ENCODE measurements around the gene RAB5B. TPM values are rescaled to one million over a fixed set of nuclear protein-coding genes. Genes with fewer than 3 reads are reported as not detected.

RAB5B gene
- polyA plus RNA-seq, 3 donors, result 44.0 to 63.0 (median 48.5) TPM

DNA sequence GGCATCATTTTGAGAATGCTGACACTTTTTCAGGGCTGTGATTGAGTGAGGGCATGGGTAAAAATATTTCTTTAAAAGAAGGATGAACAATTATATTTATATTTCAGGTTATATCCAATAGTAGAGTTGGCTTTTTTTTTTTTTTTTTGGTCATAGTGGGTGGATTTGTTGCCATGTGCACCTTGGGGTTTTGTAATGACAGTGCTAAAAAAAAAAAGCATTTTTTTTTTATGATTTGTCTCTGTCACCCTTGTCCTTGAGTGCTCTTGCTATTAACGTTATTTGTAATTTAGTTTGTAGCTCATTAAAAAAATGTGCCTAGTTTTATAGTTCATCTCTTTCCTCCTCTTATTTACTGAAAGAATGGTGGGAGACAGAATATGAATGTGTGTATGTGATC is 1.4 kb upstream of the RAB5B start:
- peak overlapping the region; percentile 62 to 98 (median 84) for H3K4me3 ChIP-seq (replicated peaks in 1 of 3; ENCODE audit: low read depth in 2 of 3, low read length in 3 of 3)
- no peak for DNase-seq
- no peak overlapping the region for H3K4me3 Mint-ChIP-seq
- intact Hi-C loops (cut with micrococcal nuclease), result loop anchor here in 1 of 2 donors (2.0 to 10.0 kb wide), 3 partner anchors 45 to 142 kb away; partner anchors contain the start of genes PYM1, RPL41 and ZC3H10
- H3K9ac ChIP-seq (ENCODE audit: insufficient read depth, low read length, poor library complexity, severe bottlenecking), result no peak overlapping the region
- H3K4me1 Mint-ChIP-seq, result peaks cover 21% of the 10 kb centered on the region
- peaks cover 0 to 2% (median 0%) of the 10 kb centered on the region in 3 donors for H3K27me3 Mint-ChIP-seq (ENCODE audit: low read depth in 3 of 3)
- H4K20me1 ChIP-seq (ENCODE audit: insufficient read depth, low read length), result peaks cover 10% of the 10 kb centered on the region
- TF ChIP-seq, protein P1, sequence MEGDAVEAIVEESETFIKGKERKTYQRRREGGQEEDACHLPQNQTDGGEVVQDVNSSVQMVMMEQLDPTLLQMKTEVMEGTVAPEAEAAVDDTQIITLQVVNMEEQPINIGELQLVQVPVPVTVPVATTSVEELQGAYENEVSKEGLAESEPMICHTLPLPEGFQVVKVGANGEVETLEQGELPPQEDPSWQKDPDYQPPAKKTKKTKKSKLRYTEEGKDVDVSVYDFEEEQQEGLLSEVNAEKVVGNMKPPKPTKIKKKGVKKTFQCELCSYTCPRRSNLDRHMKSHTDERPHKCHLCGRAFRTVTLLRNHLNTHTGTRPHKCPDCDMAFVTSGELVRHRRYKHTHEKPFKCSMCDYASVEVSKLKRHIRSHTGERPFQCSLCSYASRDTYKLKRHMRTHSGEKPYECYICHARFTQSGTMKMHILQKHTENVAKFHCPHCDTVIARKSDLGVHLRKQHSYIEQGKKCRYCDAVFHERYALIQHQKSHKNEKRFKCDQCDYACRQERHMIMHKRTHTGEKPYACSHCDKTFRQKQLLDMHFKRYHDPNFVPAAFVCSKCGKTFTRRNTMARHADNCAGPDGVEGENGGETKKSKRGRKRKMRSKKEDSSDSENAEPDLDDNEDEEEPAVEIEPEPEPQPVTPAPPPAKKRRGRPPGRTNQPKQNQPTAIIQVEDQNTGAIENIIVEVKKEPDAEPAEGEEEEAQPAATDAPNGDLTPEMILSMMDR (IDR thresholded peaks at IDR 0.05), result no peak
- H3K4me2 ChIP-seq (replicated peaks; ENCODE audit: extremely low read depth, low read length, poor library complexity, severe bottlenecking), result peak overlapping the region; percentile 79
- peaks cover 40% of the 10 kb centered on the region for H3K79me2 ChIP-seq (ENCODE audit: insufficient read depth, low read length)
- peak overlapping the region; percentile 75 for H2AFZ ChIP-seq (ENCODE audit: insufficient read depth, low read depth, low read length, poor library complexity, severe bottlenecking)
- peaks cover 5 to 7% of the 10 kb centered on the region in 2 donors for H3K36me3 Mint-ChIP-seq
- H3K27me3 ChIP-seq (ENCODE audit: control insufficient read depth in 2 of 2, insufficient read depth in 2 of 2, low read length in 2 of 2), result no peaks in the 10 kb centered on the region
- H3K4me1 ChIP-seq (ENCODE audit: control insufficient read depth in 1 of 2, insufficient read depth in 2 of 2, low read length in 2 of 2), result peaks cover 24 to 36% of the 10 kb centered on the region in 2 donors
- H3K27ac ChIP-seq (ENCODE audit: low read depth in 1 of 2, low read length in 2 of 2), result peak overlapping the region; percentile 83 to 90
- H3K36me3 ChIP-seq (replicated peaks in 1 of 2; ENCODE audit: control insufficient read depth in 1 of 2, insufficient read depth in 2 of 2, low read length in 2 of 2), result no peaks in the 10 kb centered on the region
- H3K27ac Mint-ChIP-seq, result no peak overlapping the region
- no peaks in the 10 kb centered on the region for H3K9me3 Mint-ChIP-seq
- no peaks in the 10 kb centered on the region for H3K9me3 ChIP-seq (replicated peaks in 1 of 2; ENCODE audit: control insufficient read depth in 1 of 2, insufficient read depth in 1 of 2, low read length in 2 of 2)
- no CpG with 5 or more reads among the region's 1 CpG for WGBS (ENCODE audit: insufficient coverage)

DNA sequence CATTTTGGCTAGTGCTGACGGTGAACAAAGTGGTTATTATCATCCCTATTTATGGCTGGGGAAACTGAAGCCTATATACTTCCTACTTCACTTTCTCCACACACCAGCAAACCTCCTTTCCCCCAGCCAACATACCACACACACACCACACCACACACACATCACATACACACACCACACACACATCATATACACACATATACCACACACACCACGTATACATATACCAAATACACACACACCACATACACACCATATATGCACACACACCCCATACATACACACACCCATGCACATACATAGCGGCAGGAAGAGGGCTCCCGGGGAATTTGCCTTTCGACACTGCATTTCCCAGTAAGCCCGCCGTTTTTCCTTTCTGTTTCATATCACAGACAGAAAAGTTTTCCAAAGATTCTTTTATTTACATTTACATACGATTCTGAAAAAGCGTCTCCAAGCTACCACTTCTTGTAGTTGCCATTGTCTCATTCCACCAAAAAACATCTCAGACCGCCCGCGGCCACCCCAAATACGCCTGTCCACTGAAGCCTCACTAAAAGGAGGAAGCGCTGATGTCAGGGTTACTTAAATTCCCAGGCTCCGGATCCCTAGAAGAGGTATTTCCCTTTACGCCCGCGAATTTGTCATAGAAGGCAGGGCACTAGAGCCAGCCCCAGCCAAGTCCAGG is 823 bp upstream of the RAB5B start:
- H3K27me3 Mint-ChIP-seq (ENCODE audit: low read depth in 3 of 3), result peaks cover 0 to 2% (median 0%) of the 10 kb centered on the region in 3 donors
- Histone ChIP-seq H3K4me3 (replicated peaks in 1 of 3; ENCODE audit: low read depth in 2 of 3, low read length in 3 of 3) (peak overlapping the region; percentile 62 to 98 (median 84)), H3K4me2 (replicated peaks; ENCODE audit: extremely low read depth, low read length, poor library complexity, severe bottlenecking) (peak overlapping the region; percentile 79), H3K4me1 (ENCODE audit: control insufficient read depth in 1 of 2, insufficient read depth in 2 of 2, low read length in 2 of 2) (peaks cover 26 to 38% of the 10 kb centered on the region in 2 donors), H3K9ac (ENCODE audit: insufficient read depth, low read length, poor library complexity, severe bottlenecking) (peak overlapping the region; percentile 71), H4K20me1 (ENCODE audit: insufficient read depth, low read length) (peaks cover 16% of the 10 kb centered on the region), H3K27me3 (ENCODE audit: control insufficient read depth in 2 of 2, insufficient read depth in 2 of 2, low read length in 2 of 2) (no peaks in the 10 kb centered on the region), H3K79me2 (ENCODE audit: insufficient read depth, low read length) (peaks cover 42% of the 10 kb centered on the region), H3K27ac (ENCODE audit: low read depth in 1 of 2, low read length in 2 of 2) (peak overlapping the region; percentile 83 to 90), H3K36me3 (replicated peaks in 1 of 2; ENCODE audit: control insufficient read depth in 1 of 2, insufficient read depth in 2 of 2, low read length in 2 of 2) (no peaks in the 10 kb centered on the region), H3K9me3 (replicated peaks in 1 of 2; ENCODE audit: control insufficient read depth in 1 of 2, insufficient read depth in 1 of 2, low read length in 2 of 2) (no peaks in the 10 kb centered on the region), H2AFZ (ENCODE audit: insufficient read depth, low read depth, low read length, poor library complexity, severe bottlenecking) (peak overlapping the region; percentile 75)
- no peak overlapping the region for H3K27ac Mint-ChIP-seq
- peaks cover 7 to 9% of the 10 kb centered on the region in 2 donors for H3K36me3 Mint-ChIP-seq
- H3K4me1 Mint-ChIP-seq, result peaks cover 21% of the 10 kb centered on the region
- intact Hi-C loops (cut with micrococcal nuclease), result loop anchor here in 1 of 2 donors (2.0 to 10.0 kb wide), 3 partner anchors 46 to 142 kb away; partner anchors contain the start of genes PYM1, RPL41 and ZC3H10
- 0% methylated on average over 9 of the region's 18 CpGs for WGBS (ENCODE audit: insufficient coverage)
- no peak overlapping the region for H3K4me3 Mint-ChIP-seq
- TF ChIP-seq, protein P1 (IDR thresholded peaks at IDR 0.05), result no peak
- peaks cover 0 to 3% (median 0%) of the 10 kb centered on the region in 7 donors for H3K9me3 Mint-ChIP-seq
- DNase-seq, result peak in 2 of 3 donors; percentile 42 to 74
